HepG2 (cell line): ENCODE measurements around the gene YIF1A. TPM values are rescaled to one million over a fixed set of nuclear protein-coding genes. Genes with fewer than 3 reads are reported as not detected.

Experiments
- CREM ChIP-seq, 2 experiments: sonication (generic) in 1 of 2; formaldehyde crosslinking in 1 of 2; IDR thresholded peaks; 2 replicates each; pipeline versions ENCODE4 v1.4.0 to v1.6.1; 2016 to 2020; ENCODE audit warnings: antibody characterized with exemption in 1 of 2, mild to moderate bottlenecking in 1 of 2, missing genetic modification reagents in 1 of 2
- EP300 ChIP-seq, 3 experiments: sonication (generic) in 1 of 3; formaldehyde crosslinking in 1 of 3; IDR thresholded peaks; 2 replicates each; pipeline versions ENCODE4 v1.5.1 to v1.6.1; 2011 to 2020; ENCODE audit warnings: low read depth in 2 of 3, low read length in 2 of 3, borderline replicate concordance in 1 of 3, improper control_type of control experiment in 1 of 3, mild to moderate bottlenecking in 1 of 3, missing genetic modification reagents in 1 of 3, moderate library complexity in 1 of 3
- HES4 ChIP-seq: sonication (generic); formaldehyde crosslinking; IDR thresholded peaks from 2 replicates; pipeline ENCODE4 v1.9.0; 2021; ENCODE audit warnings: mild to moderate bottlenecking, missing genetic modification reagents, borderline replicate concordance
- MEIS1 ChIP-seq: sonication (generic); formaldehyde crosslinking; IDR thresholded peaks from 2 replicates; pipeline ENCODE4 v1.9.0; 2021; ENCODE audit warnings: mild to moderate bottlenecking, missing genetic modification reagents, moderate library complexity, borderline replicate concordance
- MYNN ChIP-seq: sonication (generic); formaldehyde crosslinking; IDR thresholded peaks from 2 replicates; pipeline ENCODE4 v1.4.0; 2020; ENCODE audit warnings: mild to moderate bottlenecking, low read depth, missing genetic modification reagents
- NR2C2 ChIP-seq: sonication (generic); formaldehyde crosslinking; IDR thresholded peaks from 2 replicates; pipeline ENCODE4 v1.4.0; 2020; ENCODE audit warnings: missing genetic modification reagents, mild to moderate bottlenecking, moderate library complexity, borderline replicate concordance
- NR2F6 ChIP-seq, 2 experiments: IDR thresholded peaks; 2 replicates each; pipeline ENCODE4 v1.6.1; 2016; ENCODE audit warnings: antibody characterized with exemption in 1 of 2, mild to moderate bottlenecking in 1 of 2
- NRL ChIP-seq: sonication (generic); formaldehyde crosslinking; IDR thresholded peaks from 2 replicates; pipeline ENCODE4 v1.5.0; 2020; ENCODE audit warnings: missing genetic modification reagents, mild to moderate bottlenecking, moderate library complexity, borderline replicate concordance
- REPIN1 ChIP-seq: sonication (generic); formaldehyde crosslinking; IDR thresholded peaks from 2 replicates; pipeline ENCODE4 v1.8.0; 2022; ENCODE audit warnings: missing genetic modification reagents, low read depth, mild to moderate bottlenecking, borderline replicate concordance
- SRSF1 ChIP-seq: fragments of 200-400 bp; formaldehyde crosslinking; optimal IDR thresholded peaks from 2 replicates; pipeline ENCODE3; 2017; ENCODE audit warnings: mild to moderate bottlenecking, low read depth, low read length, moderate library complexity
- ZNF17 ChIP-seq: sonication (generic); formaldehyde crosslinking; IDR thresholded peaks from 2 replicates; pipeline ENCODE4 v1.5.0; 2020; ENCODE audit warnings: mild to moderate bottlenecking, missing genetic modification reagents
- ZNF317 ChIP-seq: sonication (generic); formaldehyde crosslinking; IDR thresholded peaks from 2 replicates; pipeline ENCODE4 v1.5.0; 2020; ENCODE audit warnings: mild to moderate bottlenecking, missing genetic modification reagents
- ZNF333 ChIP-seq: sonication (generic); formaldehyde crosslinking; IDR thresholded peaks from 2 replicates; pipeline ENCODE4 v1.4.0; 2020; ENCODE audit warnings: mild to moderate bottlenecking, missing genetic modification reagents, borderline replicate concordance
- ZNF501 ChIP-seq: sonication (generic); formaldehyde crosslinking; IDR thresholded peaks from 2 replicates; pipeline ENCODE4 v1.5.1; 2020; ENCODE audit warnings: mild to moderate bottlenecking, moderate library complexity, missing genetic modification reagents
- ZNF570 ChIP-seq: sonication (generic); formaldehyde crosslinking; IDR thresholded peaks from 2 replicates; pipeline ENCODE4 v1.4.0; 2020; ENCODE audit warnings: mild to moderate bottlenecking, missing genetic modification reagents, borderline replicate concordance
- ZNF605 ChIP-seq: sonication (generic); formaldehyde crosslinking; IDR thresholded peaks from 2 replicates; pipeline ENCODE4 v1.8.0; 2022; ENCODE audit warnings: mild to moderate bottlenecking, missing genetic modification reagents
- ZNF614 ChIP-seq: IDR thresholded peaks from 2 replicates; pipeline ENCODE4 v1.6.1; 2018; ENCODE audit warnings: missing biosample characterization, missing genetic modification reagents, inconsistent platforms, borderline replicate concordance
- polyA plus RNA-seq, 8 experiments: library from polyadenylated mRNA; depleted of rRNA in 3 of 8; stranded (reverse) in 7 of 8; unstranded in 1 of 8; fragments of >200 nt; fragmentation: Illumina TruSeq in 4 of 8; extraction: Trizol in 4 of 8; gene quantifications; 2 replicates each; pipeline versions ENCODE4 v1.2.1 to v1.2.3, GENCODE V29; 2011 to 2016; ENCODE audit warnings: low read depth in 4 of 8, missing spikeins in 1 of 8, mixed read lengths in 1 of 8; ENCODE audit not compliant: insufficient read depth in 1 of 8
- total RNA-seq, 5 experiments: library from RNA; depleted of rRNA; stranded (reverse); fragments of >200 nt; fragmentation: Illumina TruSeq; extraction: Trizol; gene quantifications; 2 replicates each; pipeline ENCODE4 v1.2.3, GENCODE V29; 2016; ENCODE audit warnings: low read depth in 1 of 5
- TF ChIP-seq, protein P1 (sequence below): sonication (generic); formaldehyde crosslinking; IDR thresholded peaks from 2 replicates; pipeline ENCODE4 v1.4.0; 2020; ENCODE audit warnings: missing genetic modification reagents
- TF ChIP-seq, protein P2 (sequence below): sonication (generic); formaldehyde crosslinking; IDR thresholded peaks from 2 replicates; pipeline ENCODE4 v1.5.0; 2020; ENCODE audit warnings: missing genetic modification reagents
- TF ChIP-seq, protein P3 (sequence below): sonication (generic); formaldehyde crosslinking; IDR thresholded peaks from 2 replicates; pipeline ENCODE4 v1.4.0; 2020; ENCODE audit warnings: mild to moderate bottlenecking, missing genetic modification reagents
- TF ChIP-seq, protein P4 (sequence below): sonication (generic); formaldehyde crosslinking; IDR thresholded peaks from 2 replicates; pipeline ENCODE4 v1.8.0; 2022; ENCODE audit warnings: missing genetic modification reagents, mild to moderate bottlenecking, borderline replicate concordance
- TF ChIP-seq, protein P5 (sequence below): IDR thresholded peaks from 2 replicates; pipeline ENCODE4 v1.6.1; 2018; ENCODE audit warnings: missing genetic modification reagents

The YIF1A gene
- total and polyA plus RNA-seq, 2 of the 13 experiments (the other 11 are each of a cell fraction or from before 2014, with no cell fraction given) = 133 to 145 TPM

DNA sequence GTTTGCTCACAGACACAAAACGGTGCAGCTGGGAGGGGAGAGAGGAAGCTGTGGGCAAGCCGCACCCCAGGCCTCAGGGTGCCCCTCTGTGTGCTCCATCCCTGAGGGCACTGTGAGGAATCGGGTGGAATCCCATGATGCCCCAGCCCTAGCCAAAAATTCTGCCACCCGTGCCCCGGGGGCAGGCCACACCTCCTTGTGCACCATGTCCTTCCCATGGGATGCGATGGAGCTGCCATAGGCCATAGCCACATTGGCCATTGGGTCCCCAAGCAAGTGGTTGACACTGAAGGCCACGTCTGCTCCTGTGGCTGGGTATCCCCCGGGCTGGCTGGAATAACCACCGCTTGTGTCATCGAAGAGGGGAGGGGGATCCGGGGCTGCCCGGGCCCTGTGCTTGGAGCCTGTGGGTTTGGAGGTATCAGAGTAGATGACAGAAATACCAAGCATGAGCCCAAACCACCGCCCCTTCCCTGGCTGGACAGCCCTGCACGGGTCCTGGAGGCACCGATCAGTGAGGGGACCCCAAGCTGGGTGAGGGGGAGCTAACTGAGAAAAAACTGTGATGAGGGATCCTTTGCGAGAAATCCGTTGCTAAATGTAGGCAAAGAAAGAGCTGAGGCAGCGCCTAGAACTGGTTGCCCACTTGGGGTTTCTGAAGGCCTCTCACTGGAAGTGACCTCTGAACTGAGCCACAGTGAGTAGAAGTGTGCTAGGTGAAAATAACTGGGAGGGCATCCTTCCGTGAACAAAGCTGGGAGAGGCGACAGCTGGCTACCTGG lies 863 bp downstream of the YIF1A start (continued):
- 0 out of 2 replicates have a peak, but pooled peaks have one; percentile 8 for TF ChIP-seq NR2C2 (CRISPR knock-in tag)
- TF ChIP-seq, protein P1, sequence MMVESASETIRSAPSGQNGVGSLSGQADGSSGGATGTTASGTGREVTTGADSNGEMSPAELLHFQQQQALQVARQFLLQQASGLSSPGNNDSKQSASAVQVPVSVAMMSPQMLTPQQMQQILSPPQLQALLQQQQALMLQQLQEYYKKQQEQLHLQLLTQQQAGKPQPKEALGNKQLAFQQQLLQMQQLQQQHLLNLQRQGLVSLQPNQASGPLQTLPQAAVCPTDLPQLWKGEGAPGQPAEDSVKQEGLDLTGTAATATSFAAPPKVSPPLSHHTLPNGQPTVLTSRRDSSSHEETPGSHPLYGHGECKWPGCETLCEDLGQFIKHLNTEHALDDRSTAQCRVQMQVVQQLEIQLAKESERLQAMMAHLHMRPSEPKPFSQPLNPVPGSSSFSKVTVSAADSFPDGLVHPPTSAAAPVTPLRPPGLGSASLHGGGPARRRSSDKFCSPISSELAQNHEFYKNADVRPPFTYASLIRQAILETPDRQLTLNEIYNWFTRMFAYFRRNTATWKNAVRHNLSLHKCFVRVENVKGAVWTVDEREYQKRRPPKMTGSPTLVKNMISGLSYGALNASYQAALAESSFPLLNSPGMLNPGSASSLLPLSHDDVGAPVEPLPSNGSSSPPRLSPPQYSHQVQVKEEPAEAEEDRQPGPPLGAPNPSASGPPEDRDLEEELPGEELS (CRISPR knock-in tag) = no peak
- TF ChIP-seq, protein P2, sequence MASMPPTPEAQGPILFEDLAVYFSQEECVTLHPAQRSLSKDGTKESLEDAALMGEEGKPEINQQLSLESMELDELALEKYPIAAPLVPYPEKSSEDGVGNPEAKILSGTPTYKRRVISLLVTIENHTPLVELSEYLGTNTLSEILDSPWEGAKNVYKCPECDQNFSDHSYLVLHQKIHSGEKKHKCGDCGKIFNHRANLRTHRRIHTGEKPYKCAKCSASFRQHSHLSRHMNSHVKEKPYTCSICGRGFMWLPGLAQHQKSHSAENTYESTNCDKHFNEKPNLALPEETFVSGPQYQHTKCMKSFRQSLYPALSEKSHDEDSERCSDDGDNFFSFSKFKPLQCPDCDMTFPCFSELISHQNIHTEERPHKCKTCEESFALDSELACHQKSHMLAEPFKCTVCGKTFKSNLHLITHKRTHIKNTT (CRISPR knock-in tag) = no peak
- no peak for TF ChIP-seq MEIS1 (CRISPR knock-in tag)
- peak; percentile 51; the same call in 1 of the 2 replicates for TF ChIP-seq NRL (CRISPR knock-in tag)
- TF ChIP-seq ZNF501 (CRISPR knock-in tag) = peak; percentile 46; the same call in 1 of the 2 replicates
- no peak for TF ChIP-seq HES4 (CRISPR knock-in tag)
- peak; percentile 47 for TF ChIP-seq NR2F6 (IDR thresholded peaks at IDR 0.05)
- no peak for TF ChIP-seq NR2F6 (CRISPR knock-in tag; IDR thresholded peaks at IDR 0.05)
- TF ChIP-seq SRSF1 = no peak
- TF ChIP-seq ZNF605 (CRISPR knock-in tag) = 0 out of 2 replicates have a peak, but pooled peaks have one; percentile 28
- TF ChIP-seq ZNF570 (CRISPR knock-in tag) = no peak
- TF ChIP-seq ZNF333 (CRISPR knock-in tag) = peak; percentile 39; the same call in 1 of the 2 replicates
- TF ChIP-seq MYNN (CRISPR knock-in tag) = 0 out of 2 replicates have a peak, but pooled peaks have one; percentile 40
- TF ChIP-seq REPIN1 = no peak
- TF ChIP-seq CREM (IDR thresholded peaks at IDR 0.05) = no peak
- TF ChIP-seq CREM (CRISPR knock-in tag; IDR thresholded peaks at IDR 0.05) = no peak
- TF ChIP-seq, protein P3, sequence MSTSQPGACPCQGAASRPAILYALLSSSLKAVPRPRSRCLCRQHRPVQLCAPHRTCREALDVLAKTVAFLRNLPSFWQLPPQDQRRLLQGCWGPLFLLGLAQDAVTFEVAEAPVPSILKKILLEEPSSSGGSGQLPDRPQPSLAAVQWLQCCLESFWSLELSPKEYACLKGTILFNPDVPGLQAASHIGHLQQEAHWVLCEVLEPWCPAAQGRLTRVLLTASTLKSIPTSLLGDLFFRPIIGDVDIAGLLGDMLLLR (CRISPR knock-in tag) = no peak
- no peak for TF ChIP-seq ZNF17
- TF ChIP-seq, protein P4, sequence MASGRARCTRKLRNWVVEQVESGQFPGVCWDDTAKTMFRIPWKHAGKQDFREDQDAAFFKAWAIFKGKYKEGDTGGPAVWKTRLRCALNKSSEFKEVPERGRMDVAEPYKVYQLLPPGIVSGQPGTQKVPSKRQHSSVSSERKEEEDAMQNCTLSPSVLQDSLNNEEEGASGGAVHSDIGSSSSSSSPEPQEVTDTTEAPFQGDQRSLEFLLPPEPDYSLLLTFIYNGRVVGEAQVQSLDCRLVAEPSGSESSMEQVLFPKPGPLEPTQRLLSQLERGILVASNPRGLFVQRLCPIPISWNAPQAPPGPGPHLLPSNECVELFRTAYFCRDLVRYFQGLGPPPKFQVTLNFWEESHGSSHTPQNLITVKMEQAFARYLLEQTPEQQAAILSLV (CRISPR knock-in tag) = no peak
- no peak for TF ChIP-seq EP300 (IDR thresholded peaks at IDR 0.05; ENCODE audit: low read depth in 2 of 2, low read length in 2 of 2)
- no peak for TF ChIP-seq EP300 (CRISPR knock-in tag; IDR thresholded peaks at IDR 0.05; ENCODE audit: borderline replicate concordance)
- no peak for TF ChIP-seq ZNF317
- no peak for TF ChIP-seq ZNF614 (CRISPR knock-in tag)
- TF ChIP-seq, protein P5, sequence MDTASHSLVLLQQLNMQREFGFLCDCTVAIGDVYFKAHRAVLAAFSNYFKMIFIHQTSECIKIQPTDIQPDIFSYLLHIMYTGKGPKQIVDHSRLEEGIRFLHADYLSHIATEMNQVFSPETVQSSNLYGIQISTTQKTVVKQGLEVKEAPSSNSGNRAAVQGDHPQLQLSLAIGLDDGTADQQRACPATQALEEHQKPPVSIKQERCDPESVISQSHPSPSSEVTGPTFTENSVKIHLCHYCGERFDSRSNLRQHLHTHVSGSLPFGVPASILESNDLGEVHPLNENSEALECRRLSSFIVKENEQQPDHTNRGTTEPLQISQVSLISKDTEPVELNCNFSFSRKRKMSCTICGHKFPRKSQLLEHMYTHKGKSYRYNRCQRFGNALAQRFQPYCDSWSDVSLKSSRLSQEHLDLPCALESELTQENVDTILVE (CRISPR knock-in tag) = no peak
